OCI-LY7 (cell line): ENCODE results near the gene SCN2A.

Source experiments
- CTCF ChIP-seq: fragments of 200-600 bp; sonication (generic); conservative IDR thresholded peaks from 2 replicates; pipeline ENCODE4 v1.5.1; 2014; ENCODE audit warnings: mild to moderate bottlenecking, antibody characterized with exemption, low read length, moderate library complexity, mixed read lengths
- EZH2phosphoT487 ChIP-seq: fragments of 200-600 bp; sonication (generic); IDR thresholded peaks from 2 replicates; pipeline ENCODE4 v1.6.1; 2018; ENCODE audit warnings: low read depth, borderline replicate concordance, mild to moderate bottlenecking, mixed run types, antibody characterized with exemption, low read length, moderate library complexity, mixed read lengths

GRCh38 chr2:165382362-165382761, 143.1 kb downstream of the SCN2A start:
- TF ChIP-seq CTCF (no peak), EZH2phosphoT487 (no peak)
